AG20443 (cell line): Measurements from ENCODE around the gene KAZN.
A peak's percentile ranks its signal among the peaks of the same experiment; 100 is the strongest.

Experiments used
- DNase-seq: peaks from one replicate; pipeline ENCODE4 v3.0.0; 2012; ENCODE audit warnings: low spot score, mixed read lengths

The KAZN gene

DNA sequence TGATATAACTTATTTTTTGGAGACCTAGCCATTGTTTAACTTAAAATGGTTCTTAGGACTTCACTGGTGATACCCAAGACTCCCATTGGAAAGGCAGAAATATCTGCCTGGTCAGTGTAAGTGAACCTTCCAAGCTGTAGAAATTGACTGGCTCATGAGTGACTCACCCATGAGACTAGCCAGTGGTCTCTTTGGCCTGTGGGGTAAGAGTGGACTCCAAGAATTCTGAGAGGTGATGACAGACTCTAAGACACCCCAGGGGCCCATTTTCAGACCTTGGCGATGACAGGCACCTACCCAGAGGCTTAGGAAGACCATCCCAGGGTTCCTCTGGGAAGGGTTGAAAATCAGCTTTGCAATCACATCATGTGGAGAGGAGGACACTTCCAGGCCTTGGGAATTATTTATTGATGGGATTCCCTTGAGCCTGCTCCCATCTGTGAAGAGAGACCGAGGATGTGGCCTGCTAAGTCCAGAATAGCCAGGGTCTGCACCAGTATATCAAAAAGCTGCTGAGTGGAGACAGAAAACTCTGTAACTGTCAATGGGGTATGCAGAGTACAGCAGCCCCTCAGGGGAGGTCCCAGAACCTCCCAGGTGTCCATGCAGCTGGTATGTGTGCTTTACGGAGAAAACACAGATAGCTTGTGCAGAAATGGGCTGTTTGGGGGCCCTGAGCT lies 78.9 kb downstream of the KAZN start:
- peak; percentile 61 for DNase-seq

DNA sequence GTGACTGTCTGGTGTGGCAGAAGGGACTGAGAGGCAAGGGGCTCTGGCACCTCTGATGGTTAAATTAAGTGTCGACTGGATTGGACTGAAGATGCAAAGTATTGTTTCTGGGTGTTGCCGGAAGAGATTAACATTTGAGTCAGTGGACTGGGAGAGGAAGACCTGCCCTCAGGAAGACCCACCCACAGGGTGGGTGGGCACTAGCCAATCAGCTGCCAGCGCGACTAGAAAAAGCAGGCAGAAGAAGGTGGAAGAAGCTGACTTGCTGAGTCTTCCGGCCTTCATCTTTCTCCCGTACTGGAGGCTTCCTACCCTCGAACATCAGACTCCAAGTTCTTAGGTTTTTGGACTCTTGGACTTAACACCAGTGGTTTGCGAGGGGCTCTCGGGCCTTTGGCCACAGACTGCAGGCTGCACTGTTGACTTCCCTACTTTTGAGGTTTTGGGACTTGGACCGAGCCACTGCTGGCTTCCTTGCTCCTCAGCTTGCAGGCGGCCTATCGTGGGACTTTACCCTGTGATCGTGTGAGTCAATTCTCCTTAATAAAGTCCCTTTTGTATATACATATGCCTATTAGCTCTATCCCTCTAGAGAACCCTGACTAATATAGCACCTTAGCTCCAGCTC lies 79.6 kb downstream of the KAZN start:
- DNase-seq = no peak

DNA sequence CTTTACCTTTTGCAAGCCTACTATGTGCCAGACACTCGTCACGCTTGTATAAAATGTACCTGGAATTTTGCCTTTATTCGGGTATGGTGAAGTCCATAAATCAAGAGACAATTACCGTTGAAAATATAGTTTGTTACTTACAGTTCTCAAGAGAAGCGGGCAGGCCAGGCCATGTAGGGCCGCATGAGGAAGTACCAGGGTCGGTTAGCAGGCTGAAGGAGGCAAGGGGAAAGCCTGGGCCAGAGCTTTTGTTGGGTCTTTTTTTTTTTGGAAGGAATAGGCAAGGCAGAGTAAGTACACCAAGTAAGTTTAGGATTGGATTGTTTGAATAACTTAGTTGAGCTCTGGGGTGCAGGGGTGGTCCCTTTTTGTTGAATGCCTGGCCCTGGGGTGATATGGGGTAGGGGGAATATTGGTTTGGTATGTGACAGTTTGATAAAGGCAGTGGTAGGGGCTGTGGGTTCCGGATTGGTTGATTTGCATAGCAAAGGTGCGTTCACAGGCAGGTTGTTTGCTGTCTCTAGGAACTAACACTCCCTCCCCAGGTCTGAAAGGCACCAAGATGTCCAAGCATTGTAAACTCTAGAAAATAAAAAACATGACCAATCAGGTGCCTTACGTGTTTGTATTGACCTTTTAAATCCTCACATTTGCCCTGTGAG lies 80.7 kb downstream of the KAZN start:
- no peak for DNase-seq

DNA sequence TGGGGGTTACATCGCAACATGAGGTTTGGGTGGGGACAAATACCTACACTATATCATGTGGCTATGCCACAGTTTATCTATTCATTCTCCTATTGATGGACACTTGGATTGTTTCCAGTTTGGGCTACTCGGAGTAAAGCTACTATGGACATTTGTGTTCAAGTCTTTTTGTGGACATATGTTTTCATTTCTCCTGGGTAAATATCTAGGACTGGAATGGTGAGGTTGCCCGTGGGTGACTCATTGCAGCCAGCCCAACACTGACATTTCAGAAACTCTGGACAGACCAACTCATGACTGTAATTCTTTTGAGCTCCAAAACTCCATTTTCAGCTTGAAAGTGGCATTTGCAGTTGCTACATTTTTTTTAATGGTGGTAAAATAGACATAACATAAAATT lies 82.7 kb downstream of the KAZN start:
- peak; percentile 43 for DNase-seq

DNA sequence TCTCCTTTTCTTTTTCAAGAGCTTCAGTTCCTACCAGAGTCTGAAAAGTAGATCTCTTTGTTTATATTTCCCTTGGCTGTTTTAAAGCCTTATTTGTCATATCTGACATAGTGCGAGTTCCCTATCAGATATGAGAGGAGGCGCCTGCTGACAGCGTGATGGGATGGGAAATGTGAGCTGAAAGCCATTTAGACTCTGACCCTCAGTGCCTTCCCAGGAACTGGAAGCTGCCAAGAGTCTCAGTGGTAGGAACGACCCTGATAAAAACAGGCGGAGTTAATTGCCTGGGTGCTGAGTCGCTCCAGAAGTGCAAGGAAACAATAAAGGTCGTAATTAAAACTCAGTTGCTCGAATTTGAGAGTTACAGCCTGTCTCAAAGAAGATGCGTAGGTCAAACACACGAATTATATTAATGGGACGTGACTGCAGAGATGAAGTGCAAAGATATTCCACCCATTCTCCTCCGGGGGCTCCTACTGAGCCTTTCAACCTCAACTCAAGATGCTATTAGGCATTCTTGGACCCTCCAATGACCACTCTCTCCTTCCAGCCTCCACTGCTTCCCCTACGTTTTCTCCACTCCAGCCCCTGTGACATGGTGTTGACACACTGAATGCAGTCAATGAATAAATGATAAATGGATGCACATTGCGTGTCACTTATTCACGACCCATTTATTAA lies 84.6 kb downstream of the KAZN start:
- DNase-seq = no peak

DNA sequence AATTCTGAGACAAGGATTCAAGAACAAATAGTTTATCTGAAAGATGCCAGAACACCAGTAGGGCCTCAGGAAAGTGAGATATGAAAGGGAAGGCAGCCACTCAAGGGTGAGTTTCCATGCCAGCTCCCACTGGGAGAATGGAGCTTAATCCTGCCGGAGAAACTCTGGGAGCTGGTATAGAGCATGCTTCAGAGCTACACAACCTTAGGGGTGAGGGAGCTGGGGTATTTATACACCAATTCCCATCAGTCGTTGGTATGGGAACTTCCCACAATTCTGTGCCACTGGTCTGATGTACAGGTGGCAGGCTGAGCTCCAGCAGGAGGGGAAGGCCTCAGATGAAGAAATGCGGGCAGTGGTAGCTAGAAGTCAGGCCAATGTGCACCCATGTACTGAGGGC lies 86.6 kb downstream of the KAZN start:
- no peak for DNase-seq

DNA sequence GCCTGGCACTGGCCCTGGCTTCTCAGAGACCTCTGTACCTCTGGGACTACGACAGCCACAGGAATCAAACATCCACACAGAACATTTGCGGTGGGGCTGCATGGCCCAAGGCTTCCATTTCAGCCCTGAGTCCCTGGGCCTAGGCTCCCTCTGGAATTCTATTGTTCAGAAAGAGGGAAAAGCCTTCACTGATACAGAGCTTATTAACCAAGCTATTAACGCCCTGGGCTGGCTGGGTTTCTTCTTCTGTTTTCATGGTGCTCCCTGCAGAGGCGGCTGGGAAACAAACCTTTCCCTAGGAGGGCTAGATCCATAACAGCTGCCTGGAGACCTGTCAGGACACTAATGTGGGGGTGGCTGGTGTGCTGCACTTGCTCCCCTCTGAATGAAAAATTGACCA lies 88.2 kb downstream of the KAZN start:
- DNase-seq = no peak

DNA sequence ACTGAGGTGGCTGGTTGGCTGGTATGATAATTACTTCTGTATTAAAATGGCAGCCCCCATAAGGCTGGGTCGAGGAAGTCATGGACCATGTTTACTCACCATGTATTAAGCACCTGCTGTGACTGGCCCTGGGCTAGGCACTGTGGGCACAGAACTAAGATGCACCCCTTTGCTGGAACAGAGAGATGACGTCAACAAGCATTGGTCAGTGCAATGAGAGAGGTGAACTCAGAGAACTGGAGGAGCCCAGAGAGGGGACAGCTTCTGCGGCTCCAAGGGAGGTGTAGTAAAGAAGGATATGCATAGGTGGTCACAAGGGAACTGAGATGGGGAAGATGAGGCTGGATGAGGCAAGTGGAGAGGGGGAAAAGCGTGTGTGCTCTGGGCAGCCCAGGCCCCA lies 88.7 kb downstream of the KAZN start:
- DNase-seq = no peak

DNA sequence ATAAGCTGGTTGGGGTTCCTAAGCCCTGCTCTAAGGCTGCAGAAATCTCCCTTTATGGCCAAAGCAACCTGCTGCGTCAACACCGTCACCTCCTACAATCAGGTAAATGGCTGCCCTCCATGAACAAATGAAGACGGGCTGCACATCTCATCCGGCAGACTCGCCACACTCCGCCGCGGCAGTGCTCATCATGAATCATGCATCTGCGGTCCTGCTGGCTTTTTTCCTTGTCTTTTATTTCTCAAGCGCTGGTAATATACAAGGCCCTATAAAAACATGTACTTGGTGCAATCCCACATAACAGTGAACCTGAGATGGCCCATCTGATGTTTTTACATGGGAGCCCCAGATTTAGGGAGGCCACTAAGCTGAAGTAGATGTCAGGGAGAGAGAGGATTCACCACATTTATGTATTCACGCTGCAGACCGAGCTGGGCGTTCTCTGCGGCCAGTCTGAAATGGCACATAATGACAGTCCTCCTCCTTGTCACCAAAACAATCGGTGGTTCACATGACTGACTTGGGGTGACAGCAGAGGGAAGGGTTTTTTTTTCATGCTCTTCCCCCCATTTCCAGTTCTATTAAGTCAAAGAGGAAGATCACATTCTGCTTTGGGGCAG lies 91.6 kb downstream of the KAZN start:
- no peak for DNase-seq

DNA sequence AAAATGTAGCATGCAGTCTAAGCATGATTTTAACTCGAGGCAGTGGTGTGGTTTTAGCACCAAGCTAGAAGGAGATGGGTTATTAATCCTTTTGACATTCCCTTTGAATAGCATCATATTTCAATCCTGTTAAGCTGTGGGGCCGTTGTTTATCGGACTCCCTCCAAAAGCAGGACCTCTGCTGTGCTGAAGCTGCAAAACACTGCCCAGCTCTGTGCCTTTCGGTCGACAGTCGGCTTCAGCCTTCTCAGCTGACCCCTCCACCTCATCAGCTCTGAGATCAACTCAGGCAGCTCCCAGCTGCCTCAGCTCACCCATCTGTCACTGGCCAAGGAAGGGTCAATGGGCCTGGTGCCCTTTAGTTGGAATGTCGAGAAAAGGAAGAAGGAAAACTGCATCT lies 95.5 kb downstream of the KAZN start:
- no peak for DNase-seq

DNA sequence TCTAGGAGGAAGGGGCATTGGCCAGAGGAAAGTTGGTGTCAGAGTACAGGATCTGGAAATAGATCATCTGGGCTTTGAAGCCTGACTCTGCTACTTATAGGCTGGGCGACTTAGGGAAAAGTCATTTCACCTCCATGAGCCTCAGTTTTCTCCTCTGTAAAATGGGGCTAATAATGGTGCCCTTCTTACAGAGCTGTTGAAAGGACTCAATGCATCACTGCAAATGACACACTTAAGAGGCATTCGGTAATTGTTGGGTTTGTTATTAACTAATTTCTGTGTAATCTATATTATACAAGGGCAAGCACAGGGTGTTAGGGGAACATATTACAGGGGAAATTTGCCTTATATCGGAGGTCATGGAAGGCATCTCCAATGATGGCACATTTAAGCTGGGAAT lies 96.1 kb downstream of the KAZN start:
- DNase-seq = no peak

DNA sequence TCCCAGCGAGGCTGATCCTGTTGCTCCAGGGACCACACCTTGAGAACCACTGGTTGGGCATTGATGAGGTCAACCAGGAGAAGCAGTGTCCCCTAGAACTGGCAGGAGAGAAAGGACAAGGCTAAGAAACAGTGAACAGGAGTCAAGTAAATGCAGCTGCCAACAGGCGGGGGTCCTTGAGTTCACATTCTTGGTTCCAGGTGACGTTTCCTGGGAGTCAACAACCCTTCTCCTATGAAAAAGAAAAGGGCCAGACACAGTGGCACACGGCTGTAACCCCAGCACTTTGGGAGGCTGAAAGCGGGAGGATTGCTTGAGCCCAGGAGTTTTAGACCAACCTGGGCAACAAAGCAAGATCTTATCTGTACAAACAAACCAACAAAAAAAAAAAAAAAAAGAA lies 98.3 kb downstream of the KAZN start:
- no peak for DNase-seq

DNA sequence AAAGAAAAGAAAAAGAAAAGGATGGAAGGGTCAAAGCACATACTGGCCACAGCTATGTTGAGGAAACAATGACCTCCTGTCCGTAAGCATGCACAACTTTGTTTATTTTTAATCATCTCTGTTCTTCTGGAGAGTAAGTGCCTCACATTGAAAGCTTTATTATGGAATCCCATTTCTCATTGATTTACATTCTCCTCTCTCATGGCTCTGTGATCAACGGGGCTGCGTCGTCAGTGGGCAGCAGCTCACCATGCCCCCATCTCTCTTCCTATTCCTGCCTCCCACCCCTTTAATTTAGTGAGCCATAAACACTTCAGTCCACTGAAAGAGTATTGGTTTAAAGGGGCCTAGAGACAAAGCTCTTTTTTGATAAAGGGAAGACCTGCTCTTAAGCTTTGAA lies 98.9 kb downstream of the KAZN start:
- DNase-seq = no peak

DNA sequence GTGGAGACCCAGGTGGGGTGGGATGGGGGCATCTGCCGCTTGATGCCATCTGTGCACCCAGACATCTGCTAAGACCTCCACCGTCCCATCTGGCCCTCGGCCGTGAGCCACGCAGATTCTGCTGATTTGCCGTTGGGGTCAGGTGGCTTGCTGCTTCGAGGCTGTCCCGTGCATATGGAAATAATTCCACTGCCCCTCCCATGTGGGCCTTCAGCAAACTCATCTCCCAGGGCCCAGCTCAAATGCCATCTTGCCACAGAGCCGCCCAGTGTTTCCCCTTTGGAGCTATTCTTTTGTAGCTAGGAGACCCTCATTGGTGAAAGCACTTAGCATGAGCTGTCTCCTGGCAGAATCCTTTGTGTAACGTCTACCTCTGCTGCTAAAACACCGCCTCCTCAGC lies 99.8 kb downstream of the KAZN start:
- DNase-seq = no peak

DNA sequence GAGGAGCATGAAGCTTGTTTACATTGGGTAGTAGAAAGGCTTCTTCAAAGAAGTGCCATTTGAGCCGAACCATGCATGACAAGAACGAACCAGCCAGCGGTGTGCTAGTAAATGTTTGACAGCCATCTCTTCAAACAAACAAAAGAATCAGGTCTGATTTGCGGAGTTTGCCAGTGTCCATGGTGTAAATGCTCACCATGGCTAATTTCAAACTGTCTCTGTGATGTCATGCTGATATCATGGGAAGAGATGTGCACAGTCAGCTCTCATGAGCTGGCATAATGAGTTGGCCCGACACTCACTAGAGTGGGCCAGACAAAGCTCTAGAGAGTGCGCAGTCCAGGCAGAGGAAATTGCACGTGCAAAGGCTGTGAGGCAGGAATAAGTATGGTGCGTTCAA lies 101.1 kb downstream of the KAZN start:
- DNase-seq = no peak

DNA sequence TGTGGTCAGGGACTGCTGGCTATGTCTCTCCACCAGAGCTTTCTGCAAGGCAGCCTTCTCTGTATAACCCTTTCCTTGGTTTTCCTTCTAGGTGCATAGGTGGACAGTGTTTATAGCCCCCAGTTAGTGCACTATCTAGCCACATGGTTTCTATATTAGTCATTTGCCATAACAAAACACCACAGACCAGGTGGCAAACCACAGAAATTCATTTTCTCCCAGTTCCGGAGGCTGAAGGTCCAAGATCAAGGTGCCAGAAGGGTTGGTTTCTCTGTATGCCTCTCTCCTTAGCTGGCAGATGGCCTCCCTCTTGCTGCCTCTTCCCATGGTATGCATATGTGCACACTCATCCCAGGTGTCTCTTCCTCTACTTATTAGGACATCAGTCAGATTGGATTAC lies 106.4 kb downstream of the KAZN start:
- DNase-seq = no peak

DNA sequence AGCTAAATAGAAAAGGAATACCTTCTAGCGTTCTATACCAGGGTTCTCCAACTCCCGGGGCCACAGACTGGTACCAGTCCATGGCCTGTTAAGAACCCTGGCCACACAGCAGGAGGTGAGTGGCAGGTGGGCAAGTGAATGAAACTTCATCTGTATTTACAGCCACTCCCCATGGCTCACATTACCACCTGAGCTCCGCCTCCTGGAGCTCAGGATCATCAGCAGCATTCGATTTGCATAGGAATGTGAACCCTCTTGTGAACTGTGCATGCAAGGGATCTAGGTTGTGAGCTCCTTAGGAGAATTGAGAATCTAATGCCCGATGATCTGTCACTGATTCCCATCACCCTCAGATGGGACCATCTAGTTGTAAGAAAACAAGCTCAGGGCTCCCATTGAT lies 107.3 kb downstream of the KAZN start:
- no peak for DNase-seq

DNA sequence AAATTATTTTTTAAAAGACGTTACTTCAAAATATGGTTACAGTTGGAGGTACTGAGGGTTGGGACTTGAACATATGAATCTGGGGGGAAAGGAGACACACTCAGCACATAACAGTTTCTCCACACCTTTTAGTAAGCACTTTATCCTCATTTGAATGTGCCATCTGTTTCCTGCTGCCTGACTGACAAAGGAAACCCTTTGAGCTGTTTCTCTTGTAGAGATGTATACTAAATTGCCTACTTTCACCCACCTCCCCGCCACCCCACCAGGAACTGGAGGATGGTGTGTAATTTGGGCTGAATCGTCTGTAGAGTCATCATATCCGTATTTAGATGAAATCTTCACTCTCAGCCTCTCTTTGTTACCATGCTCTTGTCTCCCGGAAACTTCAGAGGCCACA lies 108.1 kb downstream of the KAZN start:
- no peak for DNase-seq

DNA sequence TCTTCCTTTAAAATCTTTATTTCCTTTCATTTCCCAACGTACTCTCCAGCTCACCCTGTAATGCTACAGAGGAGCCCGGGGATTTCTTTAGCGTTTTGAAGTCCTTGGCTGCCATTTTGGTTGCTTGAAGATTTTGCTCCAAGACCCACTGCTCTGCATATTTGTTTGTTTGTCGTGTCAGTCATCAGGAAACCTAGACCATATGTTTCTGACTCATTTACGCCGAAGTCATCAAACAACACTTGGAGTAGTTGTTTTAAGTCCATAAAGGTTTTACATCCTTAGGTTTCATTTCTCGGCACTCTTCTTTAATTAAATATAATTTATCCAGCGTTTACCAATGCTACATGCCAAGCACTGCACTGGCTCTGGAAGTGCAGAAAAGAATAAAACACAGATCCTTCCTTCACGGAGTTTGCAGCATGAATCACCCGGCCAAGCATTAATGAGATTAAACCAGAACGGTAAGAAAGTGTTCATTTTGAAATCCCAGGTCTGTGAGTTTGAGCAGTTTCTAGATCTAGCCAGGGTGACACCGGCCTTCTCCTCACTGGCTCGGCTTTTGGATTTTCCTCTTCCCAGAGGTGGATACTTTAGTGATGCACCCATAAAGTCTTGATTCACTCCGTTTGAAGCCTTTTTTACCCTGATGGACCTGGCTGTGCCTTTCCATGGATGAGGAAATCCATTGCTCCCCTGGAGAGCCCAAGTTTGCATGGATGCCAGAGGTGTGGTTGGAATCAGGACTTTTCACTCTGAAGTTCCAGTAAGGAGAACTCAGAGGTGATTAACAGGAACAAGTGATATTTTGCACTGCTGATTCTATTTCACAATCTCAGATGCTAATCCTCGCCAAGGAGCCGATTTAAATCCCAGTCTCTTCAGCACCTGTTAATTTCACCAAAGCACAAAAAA lies 109.3 kb downstream of the KAZN start:
- DNase-seq = no peak

DNA sequence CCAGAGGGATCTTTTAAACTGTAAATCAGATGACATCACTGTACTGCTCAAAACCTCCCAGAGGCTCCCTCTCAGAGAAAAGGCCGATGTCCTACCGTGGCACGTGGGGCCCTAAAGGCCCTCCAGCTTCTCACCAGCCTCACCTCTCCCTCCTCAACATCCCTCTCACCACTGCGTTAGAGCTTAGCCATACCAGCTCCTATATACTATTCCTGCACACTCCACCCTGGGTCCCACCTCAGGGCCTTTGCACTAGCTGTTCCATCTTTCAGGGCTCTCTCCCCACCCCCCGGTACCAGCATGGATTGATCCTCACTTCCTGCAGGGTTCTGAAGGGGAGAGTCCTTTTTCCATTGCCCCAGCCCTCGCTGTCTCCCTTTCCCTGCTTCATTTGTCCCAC lies 111.8 kb downstream of the KAZN start:
- no peak for DNase-seq

DNA sequence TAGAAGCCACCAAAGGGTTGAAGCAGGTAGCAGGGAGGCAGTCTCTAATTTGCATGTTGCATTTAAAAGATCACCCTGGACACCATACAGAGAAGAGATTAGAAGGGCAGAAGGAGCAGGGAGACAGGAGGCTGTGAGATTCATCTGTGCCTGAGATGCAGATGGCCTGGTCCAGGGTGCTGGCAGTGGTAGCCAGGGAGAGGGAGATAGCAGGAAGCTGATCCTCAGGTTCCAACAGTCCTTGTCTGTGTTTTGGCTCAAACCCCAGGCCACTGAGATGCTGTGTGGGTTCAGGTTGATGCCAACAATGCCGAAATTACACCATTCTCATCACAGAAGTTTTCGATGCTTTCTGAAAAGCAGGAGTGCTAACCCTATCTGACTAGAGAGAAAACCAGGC lies 113.7 kb downstream of the KAZN start:
- no peak for DNase-seq

DNA sequence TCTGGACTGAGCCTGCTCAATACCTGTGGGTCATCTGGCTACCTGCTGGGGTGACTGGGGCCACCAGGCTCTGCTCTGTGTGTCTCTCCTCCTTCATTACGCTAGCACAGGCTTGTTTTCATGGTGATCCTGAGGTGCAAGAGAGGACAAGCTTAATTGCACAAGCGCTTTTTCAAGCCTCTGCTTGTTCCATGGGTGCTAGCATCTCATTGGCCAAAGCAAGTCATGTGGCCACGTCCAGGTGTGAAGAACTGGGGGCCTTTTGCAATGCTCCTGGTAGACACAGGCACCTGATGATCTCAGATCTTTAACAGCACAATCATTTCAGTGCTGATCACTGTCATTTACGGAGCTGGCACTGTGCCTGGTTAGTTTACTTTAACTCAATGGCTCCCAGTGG lies 114.6 kb downstream of the KAZN start:
- no peak for DNase-seq
